HG03039 (cell line): ENCODE results near the gene KIRREL3.

Experiments used
- ATAC-seq: cut with Tn5 transposase; IDR thresholded peaks from one replicate; pipeline ENCODE4 v1.9.1; 2021; ENCODE audit warnings: mild to moderate bottlenecking, moderate library complexity; ENCODE audit not compliant: unreplicated experiment

The KIRREL3 gene

GRCh38 chr11:126521196-126521595, 479.4 kb downstream of the KIRREL3 start:
- ATAC-seq = no peak

GRCh38 chr11:126519764-126520734, 480.5 kb downstream of the KIRREL3 start:
- no peak for ATAC-seq

GRCh38 chr11:126518972-126519690, 481.4 kb downstream of the KIRREL3 start:
- no peak for ATAC-seq

- no peak for ATAC-seq
Measured at GRCh38 chr11:126518071-126518971, 482.2 kb downstream of the KIRREL3 start.

- no peak for ATAC-seq
Measured at GRCh38 chr11:126515501-126515900, 485.1 kb downstream of the KIRREL3 start.

GRCh38 chr11:126514061-126514693, 486.4 kb downstream of the KIRREL3 start:
- ATAC-seq = no peak

- ATAC-seq = no peak
Measured at GRCh38 chr11:126512741-126513715, 487.5 kb downstream of the KIRREL3 start.

GRCh38 chr11:126512251-126512650, 488.3 kb downstream of the KIRREL3 start:
- no peak for ATAC-seq

GRCh38 chr11:126511475-126512115, 489.0 kb downstream of the KIRREL3 start:
- ATAC-seq = no peak

- no peak for ATAC-seq
Measured at GRCh38 chr11:126510621-126511370, 489.8 kb downstream of the KIRREL3 start.

GRCh38 chr11:126507646-126508045, 492.9 kb downstream of the KIRREL3 start:
- ATAC-seq = no peak

- ATAC-seq = no peak
Measured at GRCh38 chr11:126506789-126507188, 493.8 kb downstream of the KIRREL3 start.

GRCh38 chr11:126502982-126503381, 497.6 kb downstream of the KIRREL3 start:
- ATAC-seq = no peak

GRCh38 chr11:126502159-126502558, 498.4 kb downstream of the KIRREL3 start:
- ATAC-seq = no peak

- no peak for ATAC-seq
Measured at GRCh38 chr11:126501641-126502040, 498.9 kb downstream of the KIRREL3 start.

GRCh38 chr11:126500981-126501380, 499.6 kb downstream of the KIRREL3 start:
- ATAC-seq = no peak

- ATAC-seq = no peak
Measured at GRCh38 chr11:126499131-126499752, 501.3 kb downstream of the KIRREL3 start.

- ATAC-seq = no peak
Measured at GRCh38 chr11:126498281-126498680, 502.3 kb downstream of the KIRREL3 start.
